K562 (cell line): ENCODE data around the gene TXNDC8. TPM values are rescaled to one million over a fixed set of nuclear protein-coding genes. Genes with fewer than 3 reads are reported as not detected.

Experiments
- ETS1 ChIP-seq: conservative IDR thresholded peaks from 2 replicates; pipeline ENCODE4 v1.6.1; 2011; ENCODE audit warnings: low read depth, mild to moderate bottlenecking, low read length; ENCODE audit not compliant: control insufficient read depth
- GTF2A2 ChIP-seq: IDR thresholded peaks from 2 replicates; pipeline ENCODE4 v1.6.1; 2016; ENCODE audit warnings: mild to moderate bottlenecking, missing genetic modification characterization, missing compliant biosample characterization
- HDGF ChIP-seq: fragments of 450-650 bp; IDR thresholded peaks from 2 replicates; pipeline ENCODE4 v1.6.1; 2016
- HMG20A ChIP-seq: fragments of 450-650 bp; formaldehyde crosslinking; conservative IDR thresholded peaks from 2 replicates; pipeline ENCODE4 v1.4.0; 2020; ENCODE audit warnings: mild to moderate bottlenecking, mixed read lengths
- ID3 ChIP-seq, 2 experiments: fragments of 250-450 bp in 1 of 2; fragments of 450-650 bp in 1 of 2; sonication (Bioruptor Pico) in 1 of 2; IDR thresholded peaks; 2 replicates each; pipeline versions ENCODE4 v1.6.1 to v1.8.0; 2016 to 2021; ENCODE audit warnings: mild to moderate bottlenecking in 2 of 2, moderate library complexity in 2 of 2, missing compliant biosample characterization in 1 of 2, missing genetic modification characterization in 1 of 2
- MECOM ChIP-seq: fragments of 250-450 bp; sonication (Bioruptor Pico); IDR thresholded peaks from 2 replicates; pipeline ENCODE4 v1.8.0; 2022; ENCODE audit warnings: inconsistent platforms
- SP2 ChIP-seq: IDR thresholded peaks from 2 replicates; pipeline ENCODE4 v1.6.1; 2011; ENCODE audit warnings: mild to moderate bottlenecking, low read depth, low read length, moderate library complexity; ENCODE audit not compliant: poor library complexity, severe bottlenecking; ENCODE audit errors: extremely low read depth
- TAF1 ChIP-seq: IDR thresholded peaks from 2 replicates; pipeline ENCODE4 v1.6.1; 2011; ENCODE audit warnings: mild to moderate bottlenecking, low read length, moderate library complexity; ENCODE audit not compliant: insufficient read depth, control insufficient read depth, severe bottlenecking; ENCODE audit errors: extremely low read depth
- ZNF165 ChIP-seq: fragments of 250-450 bp; sonication (Bioruptor Pico); IDR thresholded peaks from 2 replicates; pipeline ENCODE4 v1.4.0; 2020; ENCODE audit warnings: borderline replicate concordance
- ZNF175 ChIP-seq: fragments of 200-800 bp; sonication (Bioruptor generic); IDR thresholded peaks from 2 replicates; pipeline ENCODE4 v1.6.1; 2016; ENCODE audit warnings: low read depth, mild to moderate bottlenecking, missing genetic modification characterization, missing compliant biosample characterization
- ZNF282 ChIP-seq: sonication (generic); formaldehyde crosslinking; IDR thresholded peaks from 2 replicates; pipeline ENCODE4 v1.8.1; 2023; ENCODE audit warnings: missing genetic modification reagents
- ZNF551 ChIP-seq: fragments of 250-450 bp; sonication (Bioruptor Pico); IDR thresholded peaks from 2 replicates; pipeline ENCODE4 v1.5.0; 2021; ENCODE audit warnings: mild to moderate bottlenecking, moderate library complexity
- ZNF766 ChIP-seq: fragments of 200-800 bp; sonication (Bioruptor generic); conservative IDR thresholded peaks from 2 replicates; pipeline ENCODE4 v1.6.1; 2016; ENCODE audit warnings: missing genetic modification characterization, missing compliant biosample characterization
- polyA plus RNA-seq, 8 experiments: library from polyadenylated mRNA; depleted of rRNA in 4 of 8; stranded (reverse) in 5 of 8; unstranded in 3 of 8; fragments of >200 nt; fragmentation: Nextera tagmentation in 2 of 8; fragmentation: Illumina TruSeq in 1 of 8; extraction: Ambion mirVana in 2 of 8; extraction: Trizol in 1 of 8; gene quantifications; 2 replicates each; pipeline versions ENCODE4 v1.2.1 to v1.2.3, GENCODE V29; 2011 to 2014; ENCODE audit warnings: inconsistent platforms in 1 of 8, missing spikeins in 1 of 8
- total RNA-seq, 7 experiments: library from RNA; depleted of rRNA in 6 of 7; stranded (reverse); fragments of >200 nt in 6 of 7; fragmentation: Illumina TruSeq in 2 of 7; extraction: Trizol in 2 of 7; gene quantifications; 2 replicates each; pipeline versions ENCODE4 v1.2.1 to v1.2.3, GENCODE V29; 2011 to 2021; ENCODE audit warnings: low replicate concordance in 1 of 7
- TF ChIP-seq, protein P1 (sequence below): fragments of 250-450 bp; sonication (Bioruptor Pico); IDR thresholded peaks from 2 replicates; pipeline ENCODE4 v1.8.0; 2022; ENCODE audit warnings: inconsistent platforms, mild to moderate bottlenecking, moderate library complexity, borderline replicate concordance
- TF ChIP-seq, protein P2 (sequence below): fragments of 450-650 bp; formaldehyde crosslinking; IDR thresholded peaks from 2 replicates; pipeline ENCODE4 v1.4.0; 2020; ENCODE audit warnings: mild to moderate bottlenecking, moderate library complexity
- TF ChIP-seq, protein P3 (sequence below), 2 experiments: fragments of 450-650 bp; IDR thresholded peaks; 2 replicates each; pipeline ENCODE4 v1.6.1; 2018; ENCODE audit warnings: mild to moderate bottlenecking in 2 of 2, low read depth in 1 of 2; ENCODE audit not compliant: partially characterized antibody in 2 of 2

Gene TXNDC8
- total and polyA plus RNA-seq, 9 of the 15 experiments (the other 6 are each of a cell fraction or from before 2014, with no cell fraction given): not detected

DNA sequence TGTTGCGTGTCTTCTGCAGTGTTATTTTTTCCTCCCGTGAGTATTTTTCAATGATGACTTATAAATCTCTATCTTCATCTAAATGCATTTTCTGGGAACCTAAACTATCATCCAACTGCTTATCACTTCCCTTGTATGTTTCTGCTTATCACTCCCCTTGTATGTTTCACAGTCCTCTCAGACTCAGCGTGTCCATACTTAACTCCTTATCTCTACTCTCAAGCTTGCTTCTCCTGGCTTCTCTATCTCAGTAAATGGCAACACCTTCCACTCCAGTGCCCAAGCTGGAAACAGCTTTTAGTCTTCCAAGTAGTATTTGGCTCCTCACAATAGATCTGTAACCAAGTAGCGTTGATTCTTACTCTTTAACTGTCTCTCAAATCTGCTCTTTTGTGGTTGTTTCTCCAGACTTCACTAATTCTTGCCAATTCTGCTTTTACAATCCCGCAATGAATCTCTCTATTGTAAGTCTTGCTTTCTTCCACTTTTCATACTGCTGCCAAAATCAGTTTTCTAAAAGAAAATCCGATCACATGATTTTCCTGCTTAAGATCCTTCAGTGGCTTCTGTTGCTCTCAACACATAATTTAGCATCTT is 33.8 kb upstream of the TXNDC8 start (continued):
- TF ChIP-seq HMG20A (CRISPR knock-in tag) (no peak; the same call in 1 of the 2 replicates), ETS1 (no peak), GTF2A2 (no peak), ID3 (CRISPR knock-in tag; IDR thresholded peaks at IDR 0.05) (no peak), ID3 (tag; IDR thresholded peaks at IDR 0.05) (peak; percentile 88; the same call in 1 of the 2 replicates), SP2 (no peak), ZNF165 (no peak), HDGF (no peak), MECOM (CRISPR knock-in tag) (peak; percentile 88), ZNF551 (no peak), ZNF175 (peak; percentile 96), ZNF766 (peak; percentile 94), TAF1 (no peak), ZNF282 (no peak)
- TF ChIP-seq, protein P1, sequence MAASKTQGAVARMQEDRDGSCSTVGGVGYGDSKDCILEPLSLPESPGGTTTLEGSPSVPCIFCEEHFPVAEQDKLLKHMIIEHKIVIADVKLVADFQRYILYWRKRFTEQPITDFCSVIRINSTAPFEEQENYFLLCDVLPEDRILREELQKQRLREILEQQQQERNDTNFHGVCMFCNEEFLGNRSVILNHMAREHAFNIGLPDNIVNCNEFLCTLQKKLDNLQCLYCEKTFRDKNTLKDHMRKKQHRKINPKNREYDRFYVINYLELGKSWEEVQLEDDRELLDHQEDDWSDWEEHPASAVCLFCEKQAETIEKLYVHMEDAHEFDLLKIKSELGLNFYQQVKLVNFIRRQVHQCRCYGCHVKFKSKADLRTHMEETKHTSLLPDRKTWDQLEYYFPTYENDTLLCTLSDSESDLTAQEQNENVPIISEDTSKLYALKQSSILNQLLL (CRISPR knock-in tag): no peak
- TF ChIP-seq, protein P2, sequence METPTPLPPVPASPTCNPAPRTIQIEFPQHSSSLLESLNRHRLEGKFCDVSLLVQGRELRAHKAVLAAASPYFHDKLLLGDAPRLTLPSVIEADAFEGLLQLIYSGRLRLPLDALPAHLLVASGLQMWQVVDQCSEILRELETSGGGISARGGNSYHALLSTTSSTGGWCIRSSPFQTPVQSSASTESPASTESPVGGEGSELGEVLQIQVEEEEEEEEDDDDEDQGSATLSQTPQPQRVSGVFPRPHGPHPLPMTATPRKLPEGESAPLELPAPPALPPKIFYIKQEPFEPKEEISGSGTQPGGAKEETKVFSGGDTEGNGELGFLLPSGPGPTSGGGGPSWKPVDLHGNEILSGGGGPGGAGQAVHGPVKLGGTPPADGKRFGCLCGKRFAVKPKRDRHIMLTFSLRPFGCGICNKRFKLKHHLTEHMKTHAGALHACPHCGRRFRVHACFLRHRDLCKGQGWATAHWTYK: peak; percentile 86
- TF ChIP-seq, protein P3, sequence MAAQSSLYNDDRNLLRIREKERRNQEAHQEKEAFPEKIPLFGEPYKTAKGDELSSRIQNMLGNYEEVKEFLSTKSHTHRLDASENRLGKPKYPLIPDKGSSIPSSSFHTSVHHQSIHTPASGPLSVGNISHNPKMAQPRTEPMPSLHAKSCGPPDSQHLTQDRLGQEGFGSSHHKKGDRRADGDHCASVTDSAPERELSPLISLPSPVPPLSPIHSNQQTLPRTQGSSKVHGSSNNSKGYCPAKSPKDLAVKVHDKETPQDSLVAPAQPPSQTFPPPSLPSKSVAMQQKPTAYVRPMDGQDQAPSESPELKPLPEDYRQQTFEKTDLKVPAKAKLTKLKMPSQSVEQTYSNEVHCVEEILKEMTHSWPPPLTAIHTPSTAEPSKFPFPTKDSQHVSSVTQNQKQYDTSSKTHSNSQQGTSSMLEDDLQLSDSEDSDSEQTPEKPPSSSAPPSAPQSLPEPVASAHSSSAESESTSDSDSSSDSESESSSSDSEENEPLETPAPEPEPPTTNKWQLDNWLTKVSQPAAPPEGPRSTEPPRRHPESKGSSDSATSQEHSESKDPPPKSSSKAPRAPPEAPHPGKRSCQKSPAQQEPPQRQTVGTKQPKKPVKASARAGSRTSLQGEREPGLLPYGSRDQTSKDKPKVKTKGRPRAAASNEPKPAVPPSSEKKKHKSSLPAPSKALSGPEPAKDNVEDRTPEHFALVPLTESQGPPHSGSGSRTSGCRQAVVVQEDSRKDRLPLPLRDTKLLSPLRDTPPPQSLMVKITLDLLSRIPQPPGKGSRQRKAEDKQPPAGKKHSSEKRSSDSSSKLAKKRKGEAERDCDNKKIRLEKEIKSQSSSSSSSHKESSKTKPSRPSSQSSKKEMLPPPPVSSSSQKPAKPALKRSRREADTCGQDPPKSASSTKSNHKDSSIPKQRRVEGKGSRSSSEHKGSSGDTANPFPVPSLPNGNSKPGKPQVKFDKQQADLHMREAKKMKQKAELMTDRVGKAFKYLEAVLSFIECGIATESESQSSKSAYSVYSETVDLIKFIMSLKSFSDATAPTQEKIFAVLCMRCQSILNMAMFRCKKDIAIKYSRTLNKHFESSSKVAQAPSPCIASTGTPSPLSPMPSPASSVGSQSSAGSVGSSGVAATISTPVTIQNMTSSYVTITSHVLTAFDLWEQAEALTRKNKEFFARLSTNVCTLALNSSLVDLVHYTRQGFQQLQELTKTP (IDR thresholded peaks at IDR 0.05; ENCODE audit: low read depth in 1 of 2, partially characterized antibody in 2 of 2): peak; percentile 42 to 91
